B cell (primary cell): ENCODE results near the gene THRAP3.

ENCODE experiments used
- EZH2 ChIP-seq: IDR thresholded peaks from 2 replicates; pipeline ENCODE4 v1.6.1; 2012; ENCODE audit warnings: borderline replicate concordance, low read depth, mild to moderate bottlenecking, moderate library complexity, low read length; ENCODE audit not compliant: insufficient read depth, poor library complexity, severe bottlenecking
- TF ChIP-seq, protein P1 (sequence below): fragments of 200-600 bp; IDR thresholded peaks from one replicate; pipeline ENCODE4 v1.8.0; 2022; ENCODE audit warnings: antibody characterized with exemption, mild to moderate bottlenecking

DNA sequence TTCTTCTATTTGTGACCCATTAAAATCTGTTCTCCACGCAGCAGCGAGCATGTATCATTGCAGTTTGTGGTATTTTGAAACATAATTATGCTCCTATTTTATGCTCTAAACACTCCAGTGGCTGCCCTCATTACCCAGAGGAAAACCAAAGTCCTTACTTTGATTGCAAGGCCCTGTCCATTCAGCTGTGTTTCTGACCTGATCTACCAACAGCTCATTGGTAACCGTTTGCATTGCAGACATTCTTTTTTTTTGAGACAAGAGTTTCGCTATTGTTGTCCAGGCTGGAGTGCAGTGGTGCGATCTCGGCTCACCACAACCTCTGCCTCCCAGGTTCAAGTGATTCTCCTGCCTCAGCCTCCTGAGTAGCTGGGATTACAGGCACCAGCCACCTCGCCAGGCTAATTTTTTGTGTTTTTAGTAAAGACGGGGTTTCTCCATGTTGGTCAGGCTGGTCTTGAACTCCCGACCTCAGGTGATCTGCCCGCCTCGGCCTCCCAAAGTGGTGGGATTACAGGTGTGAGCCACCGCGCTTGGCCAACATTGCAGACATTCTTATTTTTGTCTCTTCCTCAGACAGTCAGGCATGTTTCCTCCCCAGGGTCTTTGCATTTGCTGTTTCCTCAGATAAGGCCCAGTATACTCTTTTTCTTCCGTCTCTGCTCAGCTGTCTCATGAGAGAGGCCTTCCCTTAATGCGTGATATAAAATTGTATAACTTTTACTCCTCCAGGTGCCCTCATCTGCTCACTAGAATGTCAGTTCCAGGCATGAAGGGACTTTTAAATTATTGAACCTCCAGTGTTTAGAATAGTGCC, 32.5 kb downstream of the THRAP3 start:
- TF ChIP-seq, protein P1, sequence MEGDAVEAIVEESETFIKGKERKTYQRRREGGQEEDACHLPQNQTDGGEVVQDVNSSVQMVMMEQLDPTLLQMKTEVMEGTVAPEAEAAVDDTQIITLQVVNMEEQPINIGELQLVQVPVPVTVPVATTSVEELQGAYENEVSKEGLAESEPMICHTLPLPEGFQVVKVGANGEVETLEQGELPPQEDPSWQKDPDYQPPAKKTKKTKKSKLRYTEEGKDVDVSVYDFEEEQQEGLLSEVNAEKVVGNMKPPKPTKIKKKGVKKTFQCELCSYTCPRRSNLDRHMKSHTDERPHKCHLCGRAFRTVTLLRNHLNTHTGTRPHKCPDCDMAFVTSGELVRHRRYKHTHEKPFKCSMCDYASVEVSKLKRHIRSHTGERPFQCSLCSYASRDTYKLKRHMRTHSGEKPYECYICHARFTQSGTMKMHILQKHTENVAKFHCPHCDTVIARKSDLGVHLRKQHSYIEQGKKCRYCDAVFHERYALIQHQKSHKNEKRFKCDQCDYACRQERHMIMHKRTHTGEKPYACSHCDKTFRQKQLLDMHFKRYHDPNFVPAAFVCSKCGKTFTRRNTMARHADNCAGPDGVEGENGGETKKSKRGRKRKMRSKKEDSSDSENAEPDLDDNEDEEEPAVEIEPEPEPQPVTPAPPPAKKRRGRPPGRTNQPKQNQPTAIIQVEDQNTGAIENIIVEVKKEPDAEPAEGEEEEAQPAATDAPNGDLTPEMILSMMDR: no peak
- TF ChIP-seq EZH2: no peak
